Measurements from ENCODE around the gene DHRS11.

The DHRS11 gene

DNA sequence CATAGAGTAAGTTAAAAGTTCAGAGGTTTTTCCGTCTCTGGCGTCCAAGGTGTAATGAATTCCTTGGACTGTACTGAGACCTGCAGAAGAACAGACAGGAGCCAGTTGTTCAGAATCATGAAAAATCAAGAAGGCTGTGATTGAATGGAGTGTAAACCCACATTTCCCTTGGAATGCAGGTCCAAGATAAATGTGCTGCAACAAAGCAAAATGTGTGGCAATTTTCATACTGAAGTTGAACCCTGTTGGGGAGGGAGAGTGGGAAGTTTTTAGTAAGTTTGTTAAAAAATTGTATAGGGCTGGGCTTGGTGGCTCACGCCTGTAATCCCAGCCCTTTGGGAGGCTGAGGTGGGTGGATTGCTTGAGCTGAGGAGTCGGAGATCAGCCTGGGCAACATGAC, 25.6 kb upstream of the DHRS11 start:
- H3K9me3 ChIP-seq (ENCODE audit: control insufficient read depth, insufficient read depth, low read length): no peaks in the 10 kb centered on the region
- no peaks in the 10 kb centered on the region for H3K27me3 ChIP-seq (ENCODE audit: control insufficient read depth, insufficient read depth, low read length)
- H3K9ac ChIP-seq (ENCODE audit: low read depth, low read length): no peak overlapping the region
- H3K36me3 ChIP-seq (ENCODE audit: control insufficient read depth, insufficient read depth, low read length): peaks cover 32% of the 10 kb centered on the region
- no peak overlapping the region for H3K4me3 ChIP-seq (ENCODE audit: low read depth, low read length)
- H3K4me1 ChIP-seq (ENCODE audit: control insufficient read depth, insufficient read depth, low read length): no peaks in the 10 kb centered on the region

DNA sequence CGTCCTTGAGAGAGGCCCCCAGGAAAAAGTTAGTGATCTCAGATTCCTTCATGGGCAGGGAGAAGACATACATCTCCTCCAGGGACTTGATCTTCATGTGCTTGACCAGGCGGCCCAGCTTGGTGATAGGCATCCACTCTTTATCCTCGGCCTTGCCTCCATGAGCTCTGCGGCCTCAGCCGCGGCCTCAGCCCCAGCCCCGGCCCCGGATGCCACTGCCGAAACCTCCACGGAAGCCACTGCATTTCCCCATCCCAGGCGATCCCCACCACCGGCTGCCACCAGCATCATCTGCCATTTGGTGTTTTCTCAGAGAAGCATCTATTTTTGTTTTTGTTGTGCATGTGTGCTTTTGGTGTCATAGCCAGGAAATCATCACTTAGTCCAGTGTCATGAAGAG, 16.7 kb upstream of the DHRS11 start:
- Histone ChIP-seq H3K9me3 (ENCODE audit: control insufficient read depth, insufficient read depth, low read length) (no peaks in the 10 kb centered on the region), H3K36me3 (ENCODE audit: control insufficient read depth, insufficient read depth, low read length) (peaks cover 16% of the 10 kb centered on the region), H3K9ac (ENCODE audit: low read depth, low read length) (no peak overlapping the region), H3K27me3 (ENCODE audit: control insufficient read depth, insufficient read depth, low read length) (no peaks in the 10 kb centered on the region), H3K4me3 (ENCODE audit: low read depth, low read length) (no peak overlapping the region), H3K4me1 (ENCODE audit: control insufficient read depth, insufficient read depth, low read length) (no peaks in the 10 kb centered on the region)

DNA sequence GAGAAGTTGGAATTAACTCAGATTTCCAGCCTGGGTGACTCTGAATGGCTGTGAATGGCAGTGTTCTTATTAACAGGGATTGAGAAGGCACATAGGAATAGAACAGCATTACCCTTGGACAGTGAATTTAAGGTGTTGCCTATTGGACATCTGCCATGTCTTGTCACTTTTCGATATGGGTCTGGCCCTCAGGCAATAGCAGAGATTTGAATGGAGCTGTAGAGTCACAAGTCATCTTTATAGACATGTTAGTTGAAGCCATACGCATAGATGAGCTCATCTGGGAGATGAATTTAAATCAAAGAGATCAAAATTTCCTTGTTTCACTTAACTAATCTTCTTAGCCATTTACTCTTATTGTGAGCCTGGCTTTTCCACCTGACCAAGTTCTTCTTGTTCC, 14.9 kb upstream of the DHRS11 start:
- Histone ChIP-seq H3K9ac (ENCODE audit: low read depth, low read length) (no peak overlapping the region), H3K27me3 (ENCODE audit: control insufficient read depth, insufficient read depth, low read length) (no peaks in the 10 kb centered on the region), H3K9me3 (ENCODE audit: control insufficient read depth, insufficient read depth, low read length) (no peaks in the 10 kb centered on the region), H3K4me1 (ENCODE audit: control insufficient read depth, insufficient read depth, low read length) (no peaks in the 10 kb centered on the region), H3K4me3 (ENCODE audit: low read depth, low read length) (no peak overlapping the region), H3K36me3 (ENCODE audit: control insufficient read depth, insufficient read depth, low read length) (peaks cover 17% of the 10 kb centered on the region)

- Histone ChIP-seq H3K36me3 (ENCODE audit: control insufficient read depth, insufficient read depth, low read length) (peaks cover 20% of the 10 kb centered on the region), H3K27me3 (ENCODE audit: control insufficient read depth, insufficient read depth, low read length) (no peaks in the 10 kb centered on the region), H3K4me1 (ENCODE audit: control insufficient read depth, insufficient read depth, low read length) (no peaks in the 10 kb centered on the region), H3K4me3 (ENCODE audit: low read depth, low read length) (no peak overlapping the region), H3K9me3 (ENCODE audit: control insufficient read depth, insufficient read depth, low read length) (no peaks in the 10 kb centered on the region), H3K9ac (ENCODE audit: low read depth, low read length) (no peak overlapping the region)
Measured at GRCh38 chr17:36578671-36579070, 13.0 kb upstream of the DHRS11 start.

- no peaks in the 10 kb centered on the region for H3K9me3 ChIP-seq (ENCODE audit: control insufficient read depth, insufficient read depth, low read length)
- H3K9ac ChIP-seq (ENCODE audit: low read depth, low read length): no peak overlapping the region
- H3K36me3 ChIP-seq (ENCODE audit: control insufficient read depth, insufficient read depth, low read length): peaks cover 32% of the 10 kb centered on the region
- no peaks in the 10 kb centered on the region for H3K27me3 ChIP-seq (ENCODE audit: control insufficient read depth, insufficient read depth, low read length)
- H3K4me3 ChIP-seq (ENCODE audit: low read depth, low read length): no peak overlapping the region
- H3K4me1 ChIP-seq (ENCODE audit: control insufficient read depth, insufficient read depth, low read length): no peaks in the 10 kb centered on the region
Measured at GRCh38 chr17:36583787-36584186, 7.9 kb upstream of the DHRS11 start.

- Histone ChIP-seq H3K27me3 (ENCODE audit: control insufficient read depth, insufficient read depth, low read length) (no peaks in the 10 kb centered on the region), H3K9me3 (ENCODE audit: control insufficient read depth, insufficient read depth, low read length) (no peaks in the 10 kb centered on the region), H3K4me3 (ENCODE audit: low read depth, low read length) (no peak overlapping the region), H3K9ac (ENCODE audit: low read depth, low read length) (no peak overlapping the region), H3K4me1 (ENCODE audit: control insufficient read depth, insufficient read depth, low read length) (peaks cover 3% of the 10 kb centered on the region), H3K36me3 (ENCODE audit: control insufficient read depth, insufficient read depth, low read length) (peaks cover 25% of the 10 kb centered on the region)
Measured at GRCh38 chr17:36586138-36586537, 5.5 kb upstream of the DHRS11 start.

GRCh38 chr17:36590082-36590481, 1.6 kb upstream of the DHRS11 start:
- Histone ChIP-seq H3K9me3 (ENCODE audit: control insufficient read depth, insufficient read depth, low read length) (no peaks in the 10 kb centered on the region), H3K4me1 (ENCODE audit: control insufficient read depth, insufficient read depth, low read length) (peaks cover 15% of the 10 kb centered on the region), H3K9ac (ENCODE audit: low read depth, low read length) (no peak overlapping the region), H3K36me3 (ENCODE audit: control insufficient read depth, insufficient read depth, low read length) (peaks cover 19% of the 10 kb centered on the region), H3K4me3 (ENCODE audit: low read depth, low read length) (no peak overlapping the region), H3K27me3 (ENCODE audit: control insufficient read depth, insufficient read depth, low read length) (no peaks in the 10 kb centered on the region)

GRCh38 chr17:36592316-36592715, 637 bp downstream of the DHRS11 start:
- Histone ChIP-seq H3K27me3 (ENCODE audit: control insufficient read depth, insufficient read depth, low read length) (no peaks in the 10 kb centered on the region), H3K36me3 (ENCODE audit: control insufficient read depth, insufficient read depth, low read length) (peaks cover 11% of the 10 kb centered on the region), H3K9me3 (ENCODE audit: control insufficient read depth, insufficient read depth, low read length) (no peaks in the 10 kb centered on the region), H3K9ac (ENCODE audit: low read depth, low read length) (peak overlapping the region; percentile 73), H3K4me1 (ENCODE audit: control insufficient read depth, insufficient read depth, low read length) (peaks cover 15% of the 10 kb centered on the region), H3K4me3 (ENCODE audit: low read depth, low read length) (peak overlapping the region; percentile 45)

- Histone ChIP-seq H3K9me3 (ENCODE audit: control insufficient read depth, insufficient read depth, low read length) (no peaks in the 10 kb centered on the region), H3K4me3 (ENCODE audit: low read depth, low read length) (peak overlapping the region; percentile 45), H3K9ac (ENCODE audit: low read depth, low read length) (peak overlapping the region; percentile 66), H3K36me3 (ENCODE audit: control insufficient read depth, insufficient read depth, low read length) (peaks cover 8% of the 10 kb centered on the region), H3K27me3 (ENCODE audit: control insufficient read depth, insufficient read depth, low read length) (no peaks in the 10 kb centered on the region), H3K4me1 (ENCODE audit: control insufficient read depth, insufficient read depth, low read length) (peaks cover 15% of the 10 kb centered on the region)
Measured at GRCh38 chr17:36592716-36593321, 1.1 kb downstream of the DHRS11 start.

- Histone ChIP-seq H3K4me3 (ENCODE audit: low read depth, low read length) (no peak overlapping the region), H3K36me3 (ENCODE audit: control insufficient read depth, insufficient read depth, low read length) (peaks cover 7% of the 10 kb centered on the region), H3K27me3 (ENCODE audit: control insufficient read depth, insufficient read depth, low read length) (no peaks in the 10 kb centered on the region), H3K9ac (ENCODE audit: low read depth, low read length) (no peak overlapping the region), H3K9me3 (ENCODE audit: control insufficient read depth, insufficient read depth, low read length) (no peaks in the 10 kb centered on the region), H3K4me1 (ENCODE audit: control insufficient read depth, insufficient read depth, low read length) (peaks cover 15% of the 10 kb centered on the region)
Measured at GRCh38 chr17:36593656-36594316, 2.1 kb downstream of the DHRS11 start.

DNA sequence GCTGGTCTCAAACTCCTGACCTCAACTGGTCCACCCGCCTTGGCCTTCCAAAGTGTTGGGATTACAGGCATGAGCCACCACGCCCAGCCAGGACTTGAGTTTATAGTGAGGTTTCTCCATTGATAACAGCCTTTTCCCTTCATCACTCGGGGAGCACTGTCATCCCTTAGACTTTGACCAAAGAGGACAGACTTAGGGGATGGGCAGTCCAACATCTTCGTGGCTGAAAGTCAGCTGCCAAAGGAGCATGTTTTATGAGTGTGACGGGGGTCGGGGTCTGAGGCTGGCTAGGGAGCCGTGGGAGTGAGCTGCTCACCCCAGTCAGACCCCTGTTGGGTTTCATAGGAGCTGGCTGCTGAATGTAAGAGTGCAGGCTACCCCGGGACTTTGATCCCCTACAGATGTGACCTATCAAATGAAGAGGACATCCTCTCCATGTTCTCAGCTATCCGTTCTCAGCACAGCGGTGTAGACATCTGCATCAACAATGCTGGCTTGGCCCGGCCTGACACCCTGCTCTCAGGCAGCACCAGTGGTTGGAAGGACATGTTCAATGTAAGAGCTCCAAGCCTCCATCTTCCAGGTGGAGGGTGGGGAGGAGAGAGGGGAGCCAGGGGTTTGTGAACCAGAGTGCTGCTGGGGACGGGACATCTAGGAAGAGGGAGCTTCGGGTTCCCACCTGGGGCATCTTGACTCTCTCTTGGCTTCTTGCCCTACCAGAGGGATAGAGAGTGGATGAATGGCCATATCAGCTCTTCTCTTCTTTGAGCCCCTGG, 3.1 kb downstream of the DHRS11 start:
- Histone ChIP-seq H3K4me3 (ENCODE audit: low read depth, low read length) (no peak overlapping the region), H3K27me3 (ENCODE audit: control insufficient read depth, insufficient read depth, low read length) (no peaks in the 10 kb centered on the region), H3K36me3 (ENCODE audit: control insufficient read depth, insufficient read depth, low read length) (peaks cover 11% of the 10 kb centered on the region), H3K9ac (ENCODE audit: low read depth, low read length) (no peak overlapping the region), H3K9me3 (ENCODE audit: control insufficient read depth, insufficient read depth, low read length) (no peaks in the 10 kb centered on the region), H3K4me1 (ENCODE audit: control insufficient read depth, insufficient read depth, low read length) (peaks cover 15% of the 10 kb centered on the region)

GRCh38 chr17:36597226-36597625, 5.5 kb downstream of the DHRS11 start:
- Histone ChIP-seq H3K9me3 (ENCODE audit: control insufficient read depth, insufficient read depth, low read length) (no peaks in the 10 kb centered on the region), H3K36me3 (ENCODE audit: control insufficient read depth, insufficient read depth, low read length) (peaks cover 11% of the 10 kb centered on the region), H3K27me3 (ENCODE audit: control insufficient read depth, insufficient read depth, low read length) (no peaks in the 10 kb centered on the region), H3K9ac (ENCODE audit: low read depth, low read length) (no peak overlapping the region), H3K4me3 (ENCODE audit: low read depth, low read length) (no peak overlapping the region), H3K4me1 (ENCODE audit: control insufficient read depth, insufficient read depth, low read length) (peaks cover 15% of the 10 kb centered on the region)
